Measurements from ENCODE around the gene SCYGR5.
"Not testable (repeated sequence)": the region's sequence is repeated elsewhere in the genome, so short reads cannot be mapped to it uniquely, and the experiment has no call there.

The SCYGR5 gene

GRCh38 chr2:227666631-227667170 is at the start of gene SCYGR5:
Gene SCYGR5, plus strand, starts transcription at chr2:227666804. Its CDS starts 0 bp downstream, at chr2:227666804.
- DNase-seq (ENCODE audit: low read depth) = not testable (repeated sequence)

GRCh38 chr2:227617316-227618230 is 49.0 kb upstream of the SCYGR5 start, which contains the start of gene SCYGR4:
Gene SCYGR4, plus strand, starts transcription at chr2:227617498. Its CDS starts 0 bp downstream, at chr2:227617498.
- DNase-seq (ENCODE audit: low read depth) = no peak

DNA sequence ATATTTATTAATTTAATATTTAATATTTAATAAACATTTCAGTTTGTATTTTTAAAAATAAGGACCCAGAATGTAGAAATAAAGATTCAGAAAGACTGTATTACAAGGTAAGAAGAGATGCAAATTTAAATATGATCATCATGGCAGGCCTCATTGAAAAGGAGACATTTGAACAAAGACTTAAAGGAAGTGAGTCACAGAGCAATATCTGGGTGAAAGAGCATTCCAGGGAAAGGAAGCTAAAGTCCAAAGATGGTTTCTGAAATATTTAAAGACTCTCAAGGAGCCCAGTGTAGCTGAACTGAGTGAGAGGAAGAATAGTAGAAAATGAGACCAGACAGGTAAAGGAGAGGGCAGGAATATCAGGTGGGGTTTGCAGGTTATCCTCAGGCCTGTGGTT is 43.4 kb upstream of the SCYGR5 start:
- no peak for DNase-seq (ENCODE audit: low read depth)

- DNase-seq (ENCODE audit: low read depth) = no peak
Observed at GRCh38 chr2:227625420-227625819, 41.2 kb upstream of the SCYGR5 start.

DNA sequence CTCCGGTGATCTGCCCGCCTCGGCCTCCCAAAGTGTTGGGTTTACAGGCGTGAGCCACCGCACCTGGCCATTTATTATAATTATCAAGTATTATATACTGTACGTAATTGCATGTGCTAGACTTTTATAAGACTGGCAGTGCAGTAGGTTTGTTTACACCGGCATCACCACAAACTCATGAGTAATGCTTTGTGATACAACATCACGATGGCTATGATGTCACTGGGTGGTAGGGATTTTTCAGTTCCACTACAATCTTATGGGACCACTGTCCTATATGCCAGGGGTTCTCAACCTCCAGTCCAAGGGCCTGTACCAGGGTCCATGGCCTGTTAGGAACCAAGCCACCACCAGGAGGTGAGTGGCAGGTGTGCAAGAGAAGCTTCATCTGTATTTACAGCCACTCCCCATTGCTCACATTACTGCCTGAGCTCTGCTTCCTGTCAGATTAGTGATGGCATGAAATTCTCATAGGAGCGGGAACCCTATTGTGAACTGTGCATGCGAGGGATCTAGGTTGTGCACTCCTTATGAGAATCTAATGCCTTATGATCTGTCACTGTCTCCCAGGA is 39.9 kb upstream of the SCYGR5 start:
- DNase-seq (ENCODE audit: low read depth) = no peak

DNA sequence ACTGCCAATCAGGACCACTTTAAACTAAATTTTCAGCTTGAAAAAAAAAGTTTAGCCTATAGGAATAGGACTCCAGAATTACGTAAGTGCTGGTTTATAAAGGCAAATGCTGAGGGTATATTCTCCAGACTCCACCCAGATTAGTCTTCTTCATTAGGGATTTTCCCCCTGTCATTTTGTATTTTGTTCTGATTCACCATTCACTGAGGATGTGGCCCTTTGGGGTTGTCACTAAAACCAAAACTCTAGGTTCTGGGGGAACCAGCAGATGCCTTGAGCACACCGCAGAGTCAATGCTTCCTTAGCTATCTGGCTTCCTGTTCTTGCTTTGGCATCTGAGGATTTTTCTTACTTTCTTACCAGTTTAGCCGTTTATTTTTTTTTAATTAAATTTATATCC is 38.8 kb upstream of the SCYGR5 start:
- no peak for DNase-seq (ENCODE audit: low read depth)

- DNase-seq (ENCODE audit: low read depth) = no peak
Observed at GRCh38 chr2:227629435-227629834, 37.2 kb upstream of the SCYGR5 start.

- DNase-seq (ENCODE audit: low read depth) = no peak
Observed at GRCh38 chr2:227630322-227630721, 36.3 kb upstream of the SCYGR5 start.

- no peak for DNase-seq (ENCODE audit: low read depth)
Observed at GRCh38 chr2:227632827-227633226, 33.8 kb upstream of the SCYGR5 start.

GRCh38 chr2:227634201-227634600 is 32.4 kb upstream of the SCYGR5 start:
- DNase-seq (ENCODE audit: low read depth) = no peak

GRCh38 chr2:227642656-227643055 is 23.9 kb upstream of the SCYGR5 start:
- no peak for DNase-seq (ENCODE audit: low read depth)

DNA sequence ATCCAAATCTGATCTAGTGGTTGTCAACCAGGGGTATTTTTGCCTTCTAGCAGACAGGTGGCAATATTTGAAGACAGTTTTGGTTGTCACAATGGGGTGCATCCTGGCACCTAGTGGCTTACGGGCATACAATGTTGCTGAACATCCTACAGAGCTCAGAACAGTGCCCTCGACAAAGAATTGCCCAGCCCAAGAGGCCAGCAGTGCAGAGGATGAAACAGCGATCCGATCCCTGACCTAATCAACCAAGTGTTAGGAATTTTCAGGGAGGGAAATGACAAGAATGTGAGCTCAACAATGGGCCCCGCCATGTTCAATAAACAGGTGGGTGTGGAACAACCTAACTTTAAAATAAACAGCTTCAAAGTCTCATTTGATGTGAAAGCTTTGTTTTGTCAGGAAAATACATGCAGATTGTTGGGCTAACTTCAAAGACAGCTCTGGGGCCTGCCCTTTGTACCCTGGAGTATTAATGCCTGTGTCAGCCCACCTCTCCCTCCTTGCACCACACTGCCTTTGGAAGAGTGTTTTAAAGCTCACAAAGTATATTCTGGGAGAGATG is 22.5 kb upstream of the SCYGR5 start:
- DNase-seq (ENCODE audit: low read depth) = no peak

DNA sequence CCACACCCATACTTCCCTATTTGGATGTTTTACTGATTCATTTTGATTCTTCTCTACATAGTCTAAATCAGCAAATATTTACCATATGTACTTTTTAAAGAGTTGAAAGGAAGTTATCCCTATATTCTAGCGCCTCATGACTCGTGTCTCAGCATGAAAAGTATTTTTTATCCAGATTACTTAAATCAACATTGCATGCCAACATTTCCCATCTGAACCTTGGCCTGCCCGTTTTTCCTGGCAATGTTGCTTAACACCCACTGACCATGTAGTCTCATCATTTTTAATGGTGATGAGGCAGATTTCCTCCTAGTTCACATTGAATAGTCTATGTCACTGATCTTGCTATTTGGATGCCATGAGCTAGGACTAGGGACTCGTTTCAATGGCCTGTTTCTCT is 13.2 kb upstream of the SCYGR5 start:
- DNase-seq (ENCODE audit: low read depth) = no peak

DNA sequence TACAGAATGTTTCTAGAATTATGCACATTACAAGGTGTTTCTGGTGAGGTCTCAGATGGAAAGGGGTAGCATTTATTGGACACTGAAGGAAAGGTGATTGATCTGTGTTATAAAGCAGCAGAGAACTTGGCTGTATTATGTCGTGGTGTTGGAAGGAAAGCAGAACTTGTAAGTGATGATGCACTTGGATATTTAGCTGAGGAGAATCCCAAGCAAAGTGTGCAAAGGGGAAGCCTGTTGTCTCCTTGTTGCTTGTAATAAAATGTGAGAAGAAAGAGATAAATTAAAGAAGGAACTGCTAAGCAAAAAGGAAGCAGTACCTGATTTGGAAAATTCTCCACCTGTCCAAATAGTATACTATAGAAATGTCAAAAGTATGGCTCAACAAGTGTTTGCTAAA is 12.2 kb upstream of the SCYGR5 start:
- no peak for DNase-seq (ENCODE audit: low read depth)

GRCh38 chr2:227655454-227655853 is 11.2 kb upstream of the SCYGR5 start:
- no peak for DNase-seq (ENCODE audit: low read depth)

DNA sequence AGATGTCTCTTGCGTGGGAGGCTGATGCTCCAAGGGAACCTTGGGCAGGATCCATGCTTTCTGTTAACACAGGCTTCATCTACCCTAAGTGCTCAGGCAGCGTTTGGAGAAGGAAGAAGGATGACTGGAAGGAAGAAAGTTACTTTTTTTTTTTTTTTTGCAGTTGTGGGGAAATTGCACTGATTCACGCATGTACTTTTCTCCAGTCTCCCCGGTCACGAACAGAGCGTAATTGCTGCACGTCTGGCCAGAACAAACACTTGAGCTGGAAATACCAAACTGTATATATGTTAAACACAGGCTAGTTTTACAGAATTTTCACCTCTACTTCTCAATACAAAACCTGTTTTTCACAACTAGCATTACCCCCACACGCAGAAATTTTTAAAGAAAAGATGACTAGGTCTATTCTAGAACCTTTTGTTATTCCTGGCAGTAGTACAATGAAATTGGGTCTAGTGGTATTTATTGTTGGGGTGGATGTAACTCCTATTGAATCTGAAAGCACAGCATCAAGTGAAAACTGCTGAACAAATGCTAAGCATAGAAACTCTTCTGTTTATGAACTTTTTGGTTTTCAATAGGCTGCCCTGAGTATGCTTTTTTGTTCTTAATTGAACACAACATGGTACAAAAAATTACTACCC is 9.3 kb upstream of the SCYGR5 start:
- no peak for DNase-seq (ENCODE audit: low read depth)

GRCh38 chr2:227661025-227661649 is 5.5 kb upstream of the SCYGR5 start:
- no peak for DNase-seq (ENCODE audit: low read depth)

DNA sequence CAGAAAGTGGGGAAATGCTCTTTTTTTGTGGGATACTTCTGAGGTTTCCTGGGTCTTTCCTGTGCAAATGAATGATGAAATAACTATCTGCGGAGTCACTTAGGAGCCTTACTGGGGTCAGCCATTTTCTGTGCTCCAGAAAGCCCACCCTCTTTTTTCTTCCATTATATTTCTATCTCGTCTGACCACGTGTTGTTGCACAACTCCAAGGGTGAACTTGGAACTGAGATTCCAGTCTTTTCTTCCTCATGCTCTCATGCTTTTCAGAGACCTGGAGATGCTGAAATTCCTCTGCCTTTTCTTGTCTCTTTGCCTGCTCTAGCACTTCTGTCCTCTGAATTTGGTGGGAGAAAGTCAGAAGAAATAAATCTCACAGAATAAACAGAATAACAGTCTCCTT is 4.8 kb upstream of the SCYGR5 start:
- no peak for DNase-seq (ENCODE audit: low read depth)

GRCh38 chr2:227665189-227665940 is 1.2 kb upstream of the SCYGR5 start:
- no peak for DNase-seq (ENCODE audit: low read depth)

DNA sequence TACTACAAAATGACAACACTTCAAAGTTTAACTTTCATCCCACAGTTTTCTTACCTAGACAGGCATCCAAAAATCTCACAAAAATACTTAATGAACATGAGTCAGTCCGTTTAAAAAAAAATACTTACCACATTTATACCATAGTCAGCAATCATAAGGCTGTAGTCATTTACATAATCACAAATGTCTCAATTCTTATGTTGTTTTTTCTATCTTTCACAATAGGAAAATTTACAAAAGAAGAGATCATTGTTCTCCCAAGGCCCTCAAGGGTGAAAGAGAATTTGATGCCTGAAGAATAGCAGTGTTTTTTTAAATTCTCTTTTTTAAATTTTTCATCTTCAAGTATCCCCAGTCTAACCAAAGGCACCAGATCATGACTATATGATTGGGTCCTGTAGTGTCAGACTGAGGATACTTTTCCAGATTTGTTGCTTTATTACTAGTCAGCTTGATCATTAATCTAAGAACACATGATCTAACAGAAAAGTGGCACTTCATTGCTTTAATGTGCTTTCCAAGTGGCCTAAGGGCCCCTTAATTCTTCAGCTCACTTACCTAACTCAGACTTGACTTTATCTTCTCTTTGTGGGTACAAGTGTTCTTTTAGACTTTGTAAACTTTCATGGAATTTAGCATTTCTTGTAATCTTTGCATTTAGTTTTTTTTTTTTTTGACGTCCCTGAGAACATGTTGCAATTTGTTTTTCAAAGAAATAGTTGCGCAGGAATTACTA is 4.7 kb downstream of the SCYGR5 start:
- DNase-seq (ENCODE audit: low read depth) = no peak

Data from activated T-cell treated with anti-CD3 and anti-CD28 coated beads for 48 hours (primary cell).